T follicular helper cell (primary cell): ENCODE measurements around the gene BCL2L15.
"Not testable (repeated sequence)": the region's sequence is repeated elsewhere in the genome, so short reads cannot be mapped to it uniquely, and the experiment has no call there.

Experiments
- DNase-seq: peaks from one replicate; pipeline ENCODE4 v3.0.0-alpha.2; 2020; ENCODE audit warnings: low read depth

BCL2L15 gene

DNA sequence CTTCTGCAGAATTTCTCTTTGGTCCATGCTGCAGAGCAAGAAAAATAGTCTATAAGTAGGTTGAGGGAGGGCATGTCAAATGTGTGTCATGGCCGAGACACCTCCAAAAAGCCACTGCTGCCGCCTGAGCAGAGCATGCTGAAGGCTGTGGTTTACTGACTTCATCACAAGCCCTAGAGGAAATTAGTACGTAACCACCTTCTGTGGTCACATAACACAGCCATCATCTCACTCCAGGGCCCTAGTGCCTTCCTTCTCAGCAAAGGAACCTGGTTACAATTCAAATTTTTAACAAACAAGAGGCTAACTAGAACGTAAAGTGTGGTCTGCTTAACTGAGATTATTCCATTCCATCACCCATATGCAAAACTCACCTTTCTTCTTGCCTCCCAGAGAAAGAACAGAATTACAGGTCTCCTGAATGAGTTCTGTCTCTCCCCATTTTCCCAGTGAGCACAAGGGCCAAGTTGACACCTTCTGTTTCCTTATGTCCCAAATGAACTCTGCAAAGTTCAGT lies 15.7 kb downstream of the BCL2L15 start, which contains the start of gene PTPN22:
PTPN22 (minus strand) TSS at position 116 of the 517 bp plus-strand sequence.
- DNase-seq = peak; percentile 75

- DNase-seq = no peak
Measured at GRCh38 chr1:113870778-113871177, 16.6 kb downstream of the BCL2L15 start.

DNA sequence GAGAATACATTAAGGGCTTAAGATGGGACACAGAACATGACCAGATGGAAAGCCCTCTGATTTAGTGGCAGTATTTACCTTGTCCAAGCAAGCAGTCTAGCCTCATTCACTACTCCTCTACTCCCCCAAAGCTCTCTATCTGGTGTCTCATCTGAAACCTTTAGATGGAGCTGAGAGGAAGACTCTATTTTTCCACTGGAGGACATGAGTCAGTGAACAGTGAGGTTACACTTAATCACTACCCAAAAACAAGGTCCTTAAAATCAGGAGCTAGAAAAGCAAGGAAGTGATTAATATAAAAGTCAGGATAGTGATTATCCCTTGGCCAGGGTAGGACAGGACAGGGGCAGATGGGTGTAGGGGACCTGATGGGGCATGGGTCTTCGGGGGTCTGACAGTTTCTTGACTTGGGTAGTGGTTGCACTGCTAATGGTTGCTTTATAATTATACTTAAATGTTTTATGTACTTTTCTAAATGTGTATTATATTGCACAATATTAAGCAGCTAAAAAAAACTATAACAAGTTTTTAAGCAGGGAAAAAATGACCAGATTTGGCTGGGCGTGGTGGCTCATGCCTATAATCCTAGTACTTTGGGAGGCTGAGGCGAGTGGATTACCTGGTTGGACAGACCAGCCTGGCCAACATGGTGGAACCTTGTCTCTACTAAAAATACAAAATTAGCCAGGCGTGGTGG lies 18.8 kb downstream of the BCL2L15 start:
- no peak for DNase-seq

- DNase-seq = no peak
Measured at GRCh38 chr1:113861641-113862040, 25.7 kb downstream of the BCL2L15 start.

- DNase-seq = no peak
Measured at GRCh38 chr1:113860891-113861290, 26.5 kb downstream of the BCL2L15 start.

DNA sequence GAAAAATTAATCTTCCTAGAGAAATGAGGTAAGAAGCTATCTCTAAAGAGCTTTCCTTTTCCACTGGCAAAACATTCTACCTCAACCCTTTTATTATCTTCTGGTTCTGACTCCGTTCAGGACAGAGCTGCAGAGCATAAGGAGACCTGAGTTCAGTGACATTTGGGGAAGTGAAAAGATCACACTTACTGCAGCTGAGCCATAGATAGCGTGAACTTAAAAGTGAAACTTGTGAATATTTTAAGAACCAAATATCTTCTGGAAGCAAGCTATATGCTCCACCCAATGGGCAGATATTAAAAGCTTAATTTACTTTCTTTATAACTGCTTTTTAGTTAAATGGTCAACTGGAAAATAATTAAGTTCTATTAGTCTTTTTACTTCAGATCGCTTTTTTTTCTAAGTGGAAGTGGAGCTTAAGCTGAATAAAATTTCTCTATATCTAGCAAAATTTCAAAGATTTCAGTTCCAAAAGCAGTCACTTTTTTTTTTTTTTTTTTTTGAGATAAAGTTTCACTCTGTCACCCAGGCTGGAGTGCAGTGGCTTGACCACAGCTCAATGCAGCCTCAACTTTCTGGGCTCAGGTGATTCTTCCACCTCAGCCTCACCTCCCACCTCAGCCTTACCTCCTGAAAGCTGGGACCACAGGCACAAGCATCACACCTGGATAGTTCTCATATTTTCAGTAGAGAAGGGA lies 27.8 kb downstream of the BCL2L15 start:
- no peak for DNase-seq

GRCh38 chr1:113858982-113859381 lies 28.4 kb downstream of the BCL2L15 start:
- no peak for DNase-seq

- DNase-seq = no peak
Measured at GRCh38 chr1:113858418-113858817, 29.0 kb downstream of the BCL2L15 start.

DNA sequence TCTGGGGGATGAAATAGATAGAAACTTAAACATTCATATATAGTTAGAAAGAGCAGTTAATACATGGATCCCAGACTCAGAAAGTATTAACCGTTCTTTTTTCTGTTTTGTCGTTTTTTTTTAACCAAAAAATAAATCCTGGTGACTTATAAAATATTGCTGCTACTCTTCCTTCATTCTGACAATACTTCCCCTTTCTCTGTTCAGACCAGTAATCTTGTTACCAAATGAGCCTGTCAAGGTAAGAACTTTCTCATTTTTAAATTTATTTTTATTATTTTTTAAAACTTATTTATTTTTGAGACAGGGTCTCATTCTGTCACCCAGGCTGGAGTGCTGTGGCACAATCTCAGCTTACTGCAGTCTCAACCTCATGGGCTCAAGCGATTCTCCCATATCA lies 29.6 kb downstream of the BCL2L15 start:
- DNase-seq = no peak

- no peak for DNase-seq
Measured at GRCh38 chr1:113856401-113856790, 31.0 kb downstream of the BCL2L15 start.

- no peak for DNase-seq
Measured at GRCh38 chr1:113855630-113856400, 31.6 kb downstream of the BCL2L15 start.

GRCh38 chr1:113854234-113854633 lies 33.1 kb downstream of the BCL2L15 start:
- no peak for DNase-seq

DNA sequence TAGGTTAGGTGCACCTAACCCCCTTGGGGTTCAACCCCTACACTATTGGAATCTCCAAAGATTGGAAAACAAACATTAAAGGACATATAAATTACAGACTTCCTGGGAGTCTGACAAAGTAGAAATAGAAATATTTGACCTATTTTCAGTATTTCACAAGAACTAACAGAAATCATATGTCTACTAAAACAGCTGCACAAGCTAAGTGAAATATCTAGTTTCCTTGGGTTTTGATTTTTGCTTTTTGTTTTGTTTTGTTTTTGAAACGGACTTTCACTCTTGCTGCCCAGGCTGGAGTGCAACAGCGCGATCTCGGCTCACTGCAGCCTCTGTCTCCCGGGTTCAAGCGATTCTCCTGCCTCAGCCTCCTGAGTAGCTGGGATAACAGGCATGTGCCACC lies 34.7 kb downstream of the BCL2L15 start:
- not testable (repeated sequence) for DNase-seq

- no peak for DNase-seq
Measured at GRCh38 chr1:113850127-113850796, 37.1 kb downstream of the BCL2L15 start.

DNA sequence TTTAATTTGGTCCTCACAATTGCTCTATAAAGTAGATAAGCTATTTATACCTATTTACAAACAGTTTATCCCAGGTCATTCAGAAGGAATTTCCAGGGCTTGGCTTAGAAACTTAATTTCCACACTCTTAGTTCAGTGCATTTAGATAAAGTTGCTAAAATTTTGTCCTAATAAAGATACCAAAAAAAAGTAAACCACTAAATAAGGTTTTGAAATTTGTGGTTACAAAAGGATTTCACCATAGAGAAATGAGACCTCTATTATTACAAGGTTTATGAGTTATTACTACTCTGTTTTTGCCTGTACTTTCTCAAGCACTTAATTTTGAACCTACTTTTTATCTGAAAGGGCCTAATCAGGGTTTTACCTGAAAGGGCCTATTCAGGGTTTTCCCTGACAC lies 38.3 kb downstream of the BCL2L15 start:
- no peak for DNase-seq

- DNase-seq = no peak
Measured at GRCh38 chr1:113846391-113847035, 40.9 kb downstream of the BCL2L15 start.

GRCh38 chr1:113836534-113836933 lies 50.8 kb downstream of the BCL2L15 start:
- no peak for DNase-seq

DNA sequence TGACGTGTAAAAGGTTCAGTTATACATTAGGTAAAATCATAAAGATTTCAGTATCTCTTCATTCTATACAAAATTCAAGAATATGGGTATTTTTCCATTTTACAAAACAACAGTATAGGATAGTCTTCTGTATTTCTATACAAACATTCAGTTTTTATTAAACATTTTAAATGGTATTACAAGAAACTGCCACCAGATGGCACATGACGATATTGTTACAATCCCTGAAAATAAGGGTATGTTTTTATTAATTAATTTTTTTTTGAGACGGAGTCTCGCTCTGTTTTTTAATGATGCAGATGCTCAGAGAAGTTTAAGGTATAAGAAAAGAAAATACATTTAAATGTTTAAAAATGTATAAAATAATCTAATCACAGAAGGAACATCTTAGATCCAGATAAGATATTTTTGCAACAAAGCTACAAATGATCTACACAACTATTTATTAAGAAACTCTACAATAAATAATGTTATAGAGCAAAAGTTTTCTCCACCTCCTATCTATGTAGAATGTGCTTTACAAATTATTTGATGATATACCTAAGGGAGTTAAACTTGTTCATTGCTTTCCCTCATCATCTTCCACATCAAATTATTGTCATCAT lies 51.6 kb downstream of the BCL2L15 start:
- no peak for DNase-seq

- no peak for DNase-seq
Measured at GRCh38 chr1:113834716-113835115, 52.7 kb downstream of the BCL2L15 start.
